ENCODE measurements around the gene UNC5CL.

UNC5CL gene, protein sequence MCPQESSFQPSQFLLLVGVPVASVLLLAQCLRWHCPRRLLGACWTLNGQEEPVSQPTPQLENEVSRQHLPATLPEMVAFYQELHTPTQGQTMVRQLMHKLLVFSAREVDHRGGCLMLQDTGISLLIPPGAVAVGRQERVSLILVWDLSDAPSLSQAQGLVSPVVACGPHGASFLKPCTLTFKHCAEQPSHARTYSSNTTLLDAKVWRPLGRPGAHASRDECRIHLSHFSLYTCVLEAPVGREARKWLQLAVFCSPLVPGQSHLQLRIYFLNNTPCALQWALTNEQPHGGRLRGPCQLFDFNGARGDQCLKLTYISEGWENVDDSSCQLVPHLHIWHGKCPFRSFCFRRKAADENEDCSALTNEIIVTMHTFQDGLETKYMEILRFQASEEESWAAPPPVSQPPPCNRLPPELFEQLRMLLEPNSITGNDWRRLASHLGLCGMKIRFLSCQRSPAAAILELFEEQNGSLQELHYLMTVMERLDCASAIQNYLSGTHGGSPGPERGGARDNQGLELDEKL

DNA sequence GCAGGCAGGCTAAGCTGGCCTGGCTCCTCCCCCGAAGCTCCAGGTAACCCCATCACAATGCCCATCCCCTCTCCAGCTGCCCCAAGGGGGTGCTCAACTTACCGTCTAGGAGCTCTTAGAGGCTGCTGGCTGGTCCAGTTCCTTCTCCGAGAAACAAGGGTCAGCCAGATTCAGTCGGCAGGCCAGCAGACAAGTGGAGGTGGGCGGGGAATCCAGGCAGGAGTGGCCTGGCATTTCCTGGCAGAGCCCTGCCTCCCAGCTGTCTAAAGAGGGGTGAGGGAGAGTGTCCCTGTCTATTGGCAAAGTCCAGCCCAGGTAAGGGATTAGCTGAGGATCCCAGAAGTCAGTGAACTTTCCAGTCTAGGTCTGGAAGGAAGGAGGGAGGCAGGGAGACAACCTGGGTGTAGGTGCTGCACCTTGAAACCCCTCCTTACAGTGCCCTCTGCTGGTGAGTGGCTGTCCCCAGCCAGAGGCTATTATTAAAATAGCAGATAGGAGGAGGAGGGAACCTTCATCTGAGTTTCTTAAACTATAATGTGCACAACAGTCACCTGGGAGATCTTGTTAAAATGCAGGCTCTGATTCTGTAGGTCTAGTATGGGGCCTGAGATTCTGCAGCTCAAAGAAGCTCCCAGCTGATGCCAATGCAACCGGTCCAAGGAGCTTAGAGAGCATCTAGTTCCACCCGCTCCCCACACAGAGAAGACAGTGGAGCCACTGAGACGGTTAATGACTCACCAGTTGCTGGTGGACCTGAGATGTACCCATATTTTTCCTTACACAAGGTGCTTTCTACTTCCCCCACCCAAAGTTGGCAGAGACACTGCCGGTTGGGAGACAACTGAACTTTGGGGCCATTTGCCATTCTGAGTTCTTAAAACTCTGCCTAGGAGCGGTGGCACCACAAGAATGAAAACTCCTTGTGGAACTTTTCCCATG is at the start of gene UNC5CL:
TSS of gene UNC5CL (minus strand) at position 162 of the 939 bp plus-strand sequence. CDS start 4,147 bp downstream, outside the sequence.
- DNase-seq (ENCODE audit: low spot score): no peak
- Histone ChIP-seq H3K4me3 (no peak within 1 kb of the TSS), H3K27ac (no peak within 1 kb of the TSS)
- TF ChIP-seq, protein P1, sequence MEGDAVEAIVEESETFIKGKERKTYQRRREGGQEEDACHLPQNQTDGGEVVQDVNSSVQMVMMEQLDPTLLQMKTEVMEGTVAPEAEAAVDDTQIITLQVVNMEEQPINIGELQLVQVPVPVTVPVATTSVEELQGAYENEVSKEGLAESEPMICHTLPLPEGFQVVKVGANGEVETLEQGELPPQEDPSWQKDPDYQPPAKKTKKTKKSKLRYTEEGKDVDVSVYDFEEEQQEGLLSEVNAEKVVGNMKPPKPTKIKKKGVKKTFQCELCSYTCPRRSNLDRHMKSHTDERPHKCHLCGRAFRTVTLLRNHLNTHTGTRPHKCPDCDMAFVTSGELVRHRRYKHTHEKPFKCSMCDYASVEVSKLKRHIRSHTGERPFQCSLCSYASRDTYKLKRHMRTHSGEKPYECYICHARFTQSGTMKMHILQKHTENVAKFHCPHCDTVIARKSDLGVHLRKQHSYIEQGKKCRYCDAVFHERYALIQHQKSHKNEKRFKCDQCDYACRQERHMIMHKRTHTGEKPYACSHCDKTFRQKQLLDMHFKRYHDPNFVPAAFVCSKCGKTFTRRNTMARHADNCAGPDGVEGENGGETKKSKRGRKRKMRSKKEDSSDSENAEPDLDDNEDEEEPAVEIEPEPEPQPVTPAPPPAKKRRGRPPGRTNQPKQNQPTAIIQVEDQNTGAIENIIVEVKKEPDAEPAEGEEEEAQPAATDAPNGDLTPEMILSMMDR (IDR thresholded peaks at IDR 0.05): peak; percentile 36

DNA sequence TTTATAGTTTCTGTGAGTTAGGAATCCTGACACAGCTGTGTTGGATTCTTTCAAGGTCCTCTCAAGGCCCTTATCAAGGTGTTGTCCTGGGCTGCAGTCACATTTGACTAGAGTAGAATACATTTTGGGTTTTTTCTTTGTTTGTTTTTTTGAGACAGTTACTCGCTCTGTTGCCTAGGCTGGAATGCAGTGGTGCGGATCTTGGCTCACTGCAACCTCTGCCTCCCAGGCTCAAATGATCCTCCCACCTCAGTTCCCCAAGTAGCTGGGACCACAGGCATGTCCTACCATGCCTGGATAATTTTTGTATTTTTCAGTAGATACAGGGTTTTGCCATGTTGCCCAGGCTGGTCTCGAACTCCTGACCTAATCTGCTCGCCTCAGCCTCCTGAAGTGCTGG is 49.4 kb upstream of the UNC5CL start:
- no peak overlapping the region for H3K4me3 ChIP-seq
- no peak overlapping the region for H3K27ac ChIP-seq
- TF ChIP-seq, protein P1 (IDR thresholded peaks at IDR 0.05): no peak
- no peak for DNase-seq (ENCODE audit: low spot score)

DNA sequence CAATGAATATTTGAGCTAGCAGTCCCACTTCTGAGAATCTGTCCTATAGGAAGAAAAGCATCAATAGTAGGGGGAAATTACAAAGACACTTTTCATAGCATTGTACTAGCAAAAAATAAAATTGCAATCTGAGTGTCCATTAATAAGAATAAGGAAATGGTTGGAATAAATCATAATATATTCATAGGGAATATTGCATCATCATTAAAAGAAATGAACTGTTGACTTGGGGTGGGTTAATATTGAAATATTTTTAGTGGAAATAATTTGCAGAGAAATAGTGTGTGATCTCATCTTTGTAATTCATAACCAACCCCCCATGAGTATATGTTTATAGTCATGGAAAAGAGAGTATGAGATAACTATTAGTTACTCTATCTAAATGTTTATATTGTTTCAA is 46.2 kb upstream of the UNC5CL start:
- Histone ChIP-seq H3K4me3 (no peak overlapping the region), H3K27ac (no peak overlapping the region)
- DNase-seq (ENCODE audit: low spot score): no peak
- TF ChIP-seq, protein P1 (IDR thresholded peaks at IDR 0.05): no peak

DNA sequence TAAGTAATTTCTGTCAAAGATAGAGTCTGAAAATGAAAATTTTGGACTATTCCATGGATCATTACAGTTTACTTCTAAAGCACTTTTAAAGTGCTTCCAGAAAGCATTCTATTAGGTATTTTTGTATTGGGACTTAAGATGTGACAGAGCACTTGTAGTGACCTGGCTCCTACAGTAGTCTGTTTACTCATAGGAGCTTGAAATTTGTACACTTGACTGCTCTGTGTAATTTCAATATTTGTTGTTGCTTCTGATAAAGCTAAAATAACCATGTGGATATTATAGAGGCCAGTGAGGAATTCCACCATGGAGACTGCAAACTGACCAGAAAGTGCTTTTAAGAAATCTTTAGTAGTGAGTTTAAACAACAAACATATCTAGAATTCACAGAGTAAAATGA is 44.1 kb upstream of the UNC5CL start:
- TF ChIP-seq, protein P1 (IDR thresholded peaks at IDR 0.05): no peak
- Histone ChIP-seq H3K4me3 (no peak overlapping the region), H3K27ac (no peak overlapping the region)
- DNase-seq (ENCODE audit: low spot score): no peak

DNA sequence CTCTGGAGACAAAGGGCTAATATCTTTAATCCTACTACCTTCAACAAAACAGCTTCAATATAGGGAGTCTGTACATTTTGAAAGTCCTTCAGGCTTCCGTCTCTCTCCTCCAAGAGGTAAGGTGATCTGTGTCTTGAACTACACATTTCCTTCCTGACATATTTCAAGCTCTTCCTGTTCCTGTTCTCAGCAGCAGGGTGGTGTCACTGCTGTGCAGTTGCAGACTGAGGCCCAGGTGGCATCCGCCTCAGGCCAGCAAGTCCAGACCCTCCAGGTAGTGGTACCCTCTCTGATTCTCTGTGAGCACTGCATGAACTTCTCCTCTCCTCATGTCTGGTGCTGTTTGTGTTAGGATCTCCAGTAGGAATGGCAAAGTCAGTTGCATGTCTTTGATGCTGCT is 41.6 kb upstream of the UNC5CL start:
- DNase-seq (ENCODE audit: low spot score): no peak
- Histone ChIP-seq H3K4me3 (no peak overlapping the region), H3K27ac (no peak overlapping the region)
- TF ChIP-seq, protein P1 (IDR thresholded peaks at IDR 0.05): no peak

DNA sequence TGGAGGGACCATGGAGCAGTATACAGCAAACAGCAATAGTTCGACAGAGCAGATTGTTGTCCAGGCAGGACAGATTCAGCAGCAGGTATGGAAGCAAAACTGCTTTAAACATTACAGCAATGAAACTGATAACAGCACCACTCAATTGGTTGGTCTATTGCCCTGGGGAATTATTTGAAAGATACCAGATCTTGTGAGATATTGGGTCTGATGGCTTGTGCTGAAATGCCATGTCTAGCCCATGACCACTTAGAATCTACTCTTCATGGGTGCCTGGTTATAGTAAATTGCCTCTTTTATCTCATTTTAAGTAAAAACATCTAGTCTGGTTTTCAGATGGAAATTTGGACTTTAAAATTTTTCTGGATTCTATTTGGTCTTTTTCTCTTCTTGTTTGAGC is 40.1 kb upstream of the UNC5CL start:
- TF ChIP-seq, protein P1 (IDR thresholded peaks at IDR 0.05): no peak
- H3K4me3 ChIP-seq: no peak overlapping the region
- DNase-seq (ENCODE audit: low spot score): no peak
- H3K27ac ChIP-seq: no peak overlapping the region

Data from coronary artery (tissue), 2 donors.